GM18873 (cell line): ENCODE data around the gene UST.

ENCODE experiments used
- ATAC-seq: cut with Tn5 transposase; IDR thresholded peaks from one replicate; pipeline ENCODE4 v1.9.1; 2021; ENCODE audit warnings: mild to moderate bottlenecking, moderate library complexity, moderate number of reproducible peaks; ENCODE audit not compliant: unreplicated experiment, low FRiP score

Gene UST

GRCh38 chr6:149074832-149075258 lies 328.0 kb downstream of the UST start:
- no peak for ATAC-seq

DNA sequence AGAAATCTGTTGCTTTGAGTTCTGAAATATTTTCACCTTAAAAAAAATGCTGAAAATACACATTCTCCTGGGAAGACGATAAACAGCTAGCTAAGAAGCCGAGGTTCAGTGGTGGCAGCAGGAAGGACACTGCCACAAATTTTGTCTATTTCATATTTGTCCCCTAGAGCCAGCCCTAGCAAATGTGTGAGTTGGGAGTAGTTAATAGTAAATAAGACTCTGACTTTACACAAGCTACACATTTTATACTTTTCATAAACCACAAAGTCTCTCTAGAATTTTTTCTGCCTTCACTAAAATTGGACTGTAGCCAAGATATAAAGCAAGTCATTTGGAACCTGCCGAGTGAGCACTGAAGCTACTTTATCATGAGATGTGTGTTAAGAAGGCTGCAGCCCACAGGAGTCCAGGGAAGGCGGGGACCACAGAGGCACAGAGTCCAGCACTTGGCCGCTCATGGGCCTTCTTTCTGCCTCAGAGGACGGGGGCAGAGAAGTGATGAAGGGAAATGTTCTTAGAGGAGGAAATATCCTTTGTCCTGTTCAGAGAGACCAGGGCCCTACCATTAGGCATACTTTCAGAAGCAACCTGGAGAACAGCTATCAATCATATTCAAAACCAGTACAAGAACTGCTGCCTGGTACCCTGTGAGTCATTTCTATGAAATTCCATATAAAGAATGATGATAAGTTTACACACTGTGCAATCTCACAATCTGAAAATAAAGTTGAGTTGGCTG lies 329.0 kb downstream of the UST start:
- no peak for ATAC-seq

DNA sequence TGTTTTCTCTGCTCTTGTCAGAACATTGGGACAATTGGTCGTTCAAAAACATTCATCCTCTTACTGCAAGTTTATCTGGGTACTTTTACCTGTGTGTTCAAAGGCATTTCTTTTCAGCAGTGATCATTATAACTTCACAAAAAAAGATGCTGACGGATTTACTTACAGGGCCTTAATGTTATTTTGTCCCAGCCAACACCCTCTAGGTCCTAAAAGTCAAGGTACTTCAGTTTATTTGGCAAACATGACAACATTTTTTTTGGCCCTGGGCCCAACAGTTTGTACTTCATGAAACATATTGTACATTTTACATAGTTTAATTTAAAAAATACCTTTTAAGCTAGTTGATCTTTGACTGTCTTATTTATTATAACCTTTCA lies 329.5 kb downstream of the UST start:
- ATAC-seq, result no peak

GRCh38 chr6:149077208-149077607 lies 330.4 kb downstream of the UST start:
- ATAC-seq, result no peak

- no peak for ATAC-seq
These were observed 331.5 kb downstream of the UST start for GRCh38 chr6:149078211-149078782.

DNA sequence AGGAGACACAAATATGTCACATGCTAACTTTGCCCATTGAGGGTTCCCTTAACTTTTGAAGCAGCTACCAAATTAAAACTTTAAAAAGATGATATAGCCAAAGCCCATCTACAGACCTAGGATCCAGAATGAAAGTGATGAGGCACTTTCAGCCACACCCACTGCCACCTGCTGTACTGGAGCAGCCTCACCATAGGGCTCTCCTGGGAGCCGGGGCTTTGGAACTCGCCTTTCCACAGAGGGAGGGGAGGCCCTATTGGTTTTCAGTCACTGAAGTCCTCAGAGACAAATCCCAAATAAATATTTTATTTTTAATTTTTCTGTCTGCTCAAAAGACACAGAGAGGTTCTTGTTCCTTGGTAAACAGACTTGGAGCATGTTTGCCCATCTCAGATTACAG lies 332.6 kb downstream of the UST start:
- ATAC-seq, result no peak

DNA sequence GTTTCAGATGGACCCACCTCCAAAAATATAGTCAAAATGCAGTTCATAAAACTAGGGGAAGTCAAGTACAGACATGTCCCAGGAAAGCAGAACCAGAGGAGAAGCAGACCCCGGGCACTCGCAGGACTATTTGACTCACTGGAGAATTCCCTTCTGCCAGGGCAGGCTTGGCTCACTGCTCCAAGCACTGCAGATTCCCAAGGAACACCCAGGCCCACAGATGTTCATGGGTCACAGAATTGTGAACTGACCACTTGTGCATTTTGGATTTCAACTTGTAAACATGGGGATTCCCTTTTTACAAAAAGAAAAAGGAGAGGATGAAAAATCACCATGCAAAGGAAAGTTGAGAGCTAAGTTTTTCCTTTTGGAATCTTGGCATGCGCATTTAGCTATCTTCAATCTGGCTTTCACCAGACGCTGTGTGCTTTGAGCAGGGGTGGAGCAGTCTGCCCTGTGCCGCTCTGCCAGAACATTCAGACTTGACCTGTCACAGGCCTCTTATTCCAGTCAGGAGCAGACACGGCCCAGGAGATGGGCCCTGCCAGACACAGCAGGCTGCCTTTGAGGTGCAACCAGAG lies 333.2 kb downstream of the UST start:
- ATAC-seq, result no peak

- no peak for ATAC-seq
These were observed 333.7 kb downstream of the UST start for GRCh38 chr6:149080511-149080910.

DNA sequence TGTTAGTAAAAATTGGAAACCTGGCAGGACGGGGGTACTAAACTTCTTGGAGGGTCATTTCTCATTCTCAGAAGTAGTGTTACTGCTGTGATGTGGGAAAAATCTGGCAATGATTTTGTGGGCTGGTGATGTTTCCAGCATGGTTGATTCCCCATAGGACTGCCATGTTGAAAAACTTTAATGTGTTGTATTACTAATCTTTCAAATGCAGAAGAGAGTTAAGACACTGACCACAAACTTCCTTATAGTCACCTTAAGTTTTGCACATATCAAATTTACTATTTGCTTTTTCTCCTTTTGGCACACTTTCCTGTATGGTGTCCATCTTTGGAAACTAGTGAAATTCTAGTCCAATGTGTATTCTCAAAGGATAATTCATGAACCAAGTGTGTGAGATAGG lies 334.5 kb downstream of the UST start:
- no peak for ATAC-seq

DNA sequence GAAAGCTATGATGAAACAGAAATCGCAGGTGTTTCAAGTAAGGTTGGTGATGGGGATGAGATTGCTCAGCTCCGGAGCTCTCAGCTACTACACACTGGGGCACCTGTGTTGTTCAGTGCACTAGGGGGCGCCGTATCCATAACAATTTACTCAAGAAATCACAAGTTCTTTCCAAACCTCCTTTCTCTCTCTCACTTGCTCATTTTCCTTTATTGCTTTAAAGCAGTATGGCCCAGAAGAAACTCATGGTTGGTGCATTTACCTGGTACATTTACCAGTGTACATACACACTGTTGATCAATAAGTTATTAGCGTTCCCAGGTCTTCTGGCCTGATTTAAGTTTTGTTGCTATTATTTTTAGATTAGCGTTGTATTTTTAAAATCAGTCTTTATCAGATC lies 335.5 kb downstream of the UST start:
- ATAC-seq, result peak; percentile 59

DNA sequence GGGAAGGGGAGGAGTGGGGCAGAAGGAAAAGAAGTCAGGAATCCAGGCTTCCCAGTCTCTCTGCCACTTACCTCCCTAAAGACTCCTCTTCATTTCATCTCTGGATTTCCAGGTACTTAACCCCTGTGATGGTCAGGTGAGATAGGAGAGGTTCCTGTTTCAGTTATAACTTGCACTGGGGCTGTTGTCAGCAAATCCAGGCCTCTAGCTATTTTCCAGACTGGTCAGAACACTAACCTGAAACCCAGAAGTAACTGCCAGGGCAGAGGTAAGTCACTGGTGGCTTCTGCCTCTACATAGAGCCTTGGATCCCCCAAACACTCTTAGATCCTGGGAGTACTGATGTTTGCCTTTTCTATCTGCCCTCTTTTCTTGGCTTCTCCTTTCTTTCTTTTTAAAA lies 337.2 kb downstream of the UST start:
- ATAC-seq, result no peak

DNA sequence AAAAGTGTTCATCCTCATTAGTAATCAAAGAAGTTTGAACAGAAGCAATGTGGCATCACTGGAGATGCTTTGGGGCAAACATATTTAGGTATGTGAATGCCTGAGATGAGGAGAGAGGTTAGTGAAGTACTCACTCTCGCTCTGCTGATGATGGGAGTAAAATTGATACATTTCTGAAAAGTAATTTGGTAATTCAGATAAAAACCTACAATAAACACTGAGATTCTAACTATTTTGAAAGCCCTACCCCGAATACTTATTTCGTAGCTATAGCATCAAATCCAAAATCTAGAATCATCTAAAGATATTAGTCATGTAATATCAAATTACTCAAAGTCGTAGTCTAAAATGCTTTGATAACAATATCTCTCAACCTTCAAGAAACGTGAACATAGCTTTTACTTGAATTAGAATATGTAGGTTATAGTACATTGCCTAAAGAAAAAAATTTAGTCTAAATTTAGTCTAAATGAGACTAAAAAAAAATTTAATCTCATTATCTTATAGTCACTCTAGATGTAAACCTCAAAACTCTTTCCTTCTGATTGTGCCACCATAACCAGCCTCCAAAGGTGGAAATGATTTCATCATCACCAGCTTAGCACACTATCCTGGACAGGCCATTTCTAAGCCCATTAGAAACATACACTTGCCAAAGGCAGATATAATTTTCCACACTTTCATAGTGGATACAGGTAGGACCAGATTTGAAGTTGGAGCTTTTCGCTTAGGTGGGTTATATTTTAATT lies 338.2 kb downstream of the UST start:
- no peak for ATAC-seq

GRCh38 chr6:149085557-149085938 lies 338.7 kb downstream of the UST start:
- no peak for ATAC-seq

DNA sequence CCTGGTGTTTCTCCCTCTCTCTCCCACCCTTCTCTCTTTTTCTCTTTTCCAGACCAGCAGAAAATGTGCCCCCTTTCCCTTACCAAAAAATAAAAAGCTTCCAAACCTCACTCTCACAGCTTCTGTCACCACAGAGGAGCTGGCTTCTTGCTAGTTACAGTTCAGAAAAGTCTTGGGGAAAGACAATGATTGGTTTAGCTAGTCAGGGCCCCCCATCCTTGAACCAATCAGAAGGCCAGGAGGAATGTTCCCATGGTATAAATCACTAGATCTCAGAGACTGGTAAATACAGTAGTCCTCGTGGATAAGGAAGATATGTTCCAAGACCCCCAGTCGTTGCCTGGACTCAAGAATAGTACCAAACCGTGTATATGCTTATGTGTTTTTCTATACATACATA lies 339.5 kb downstream of the UST start:
- no peak for ATAC-seq

GRCh38 chr6:149087898-149088297 lies 341.1 kb downstream of the UST start:
- no peak for ATAC-seq

DNA sequence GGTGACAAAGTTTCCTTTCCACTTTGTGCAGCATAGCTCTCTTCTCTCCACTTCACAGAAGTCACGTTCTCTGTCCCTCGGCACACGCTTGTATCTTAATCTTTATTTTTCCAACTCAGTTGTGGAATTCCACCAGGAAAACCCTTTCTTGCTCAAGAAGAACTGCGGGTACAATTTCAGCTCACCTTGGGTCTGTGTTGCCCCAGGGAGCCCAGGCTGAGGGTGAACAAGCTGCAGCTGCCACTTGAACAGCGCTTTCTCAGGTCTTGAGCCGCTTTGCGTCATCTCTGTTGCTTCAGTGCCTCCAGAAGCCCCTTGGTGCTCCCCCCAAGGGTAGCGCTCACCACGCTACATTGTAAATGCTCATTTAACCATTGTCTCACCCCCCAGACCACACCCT lies 341.5 kb downstream of the UST start:
- no peak for ATAC-seq

DNA sequence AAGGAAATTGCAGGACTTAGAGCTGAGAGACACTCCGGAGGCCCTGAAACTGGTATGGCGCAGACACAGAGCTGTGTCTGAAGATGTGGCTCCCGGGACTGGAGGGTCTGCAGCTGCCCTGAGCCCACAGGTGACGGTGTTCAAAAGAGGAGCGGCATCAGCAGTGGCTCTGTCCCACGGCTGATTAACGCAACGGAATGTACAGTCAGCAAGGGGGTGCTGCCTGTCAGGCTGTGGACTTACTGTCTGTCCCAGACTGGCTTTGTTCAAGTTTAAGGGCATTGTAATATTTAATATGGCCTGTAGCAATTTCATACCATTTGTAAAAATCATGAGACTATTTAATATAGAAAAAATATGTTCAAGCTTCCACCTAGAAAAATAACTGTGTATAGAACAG lies 342.7 kb downstream of the UST start:
- no peak for ATAC-seq

GRCh38 chr6:149090937-149091336 lies 344.1 kb downstream of the UST start:
- ATAC-seq, result no peak

DNA sequence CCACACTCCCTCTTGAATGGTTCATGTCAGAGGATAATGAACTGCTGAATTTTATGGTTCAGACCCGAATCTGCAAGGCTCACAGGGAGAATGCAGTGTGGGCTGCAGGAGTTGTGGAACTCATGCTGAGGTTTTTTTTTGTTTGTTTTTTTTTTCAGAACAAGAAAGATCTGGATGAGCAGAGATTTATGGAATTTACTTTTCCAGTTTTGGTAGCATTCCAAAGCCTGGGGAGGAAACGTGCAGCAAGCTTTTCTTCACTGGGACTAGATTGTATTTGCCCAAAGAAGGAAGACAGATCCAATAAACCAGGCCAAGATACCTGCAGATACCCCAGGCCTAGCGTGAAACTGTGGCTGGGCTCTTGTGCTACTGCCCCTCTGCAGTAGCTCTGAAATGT lies 346.8 kb downstream of the UST start:
- no peak for ATAC-seq

DNA sequence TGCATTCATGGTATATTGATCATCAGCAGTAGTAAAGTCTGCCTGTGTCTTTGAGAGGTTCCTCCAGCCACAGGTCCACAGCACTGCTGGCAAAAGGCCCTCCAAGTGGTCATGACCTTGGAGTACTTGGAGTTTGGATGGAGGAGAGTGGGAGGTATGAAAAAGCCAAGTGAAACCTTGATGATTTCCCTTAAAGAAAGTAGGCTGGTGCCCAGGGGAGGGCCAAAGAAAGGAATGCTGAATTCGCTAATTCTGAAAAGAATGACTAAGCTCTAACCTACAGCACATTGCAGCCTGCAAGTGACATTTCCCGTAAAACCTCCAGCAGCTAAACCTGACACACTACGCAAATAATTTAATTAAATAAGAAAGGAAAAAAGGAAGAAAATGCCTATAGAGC lies 347.3 kb downstream of the UST start:
- ATAC-seq, result no peak

DNA sequence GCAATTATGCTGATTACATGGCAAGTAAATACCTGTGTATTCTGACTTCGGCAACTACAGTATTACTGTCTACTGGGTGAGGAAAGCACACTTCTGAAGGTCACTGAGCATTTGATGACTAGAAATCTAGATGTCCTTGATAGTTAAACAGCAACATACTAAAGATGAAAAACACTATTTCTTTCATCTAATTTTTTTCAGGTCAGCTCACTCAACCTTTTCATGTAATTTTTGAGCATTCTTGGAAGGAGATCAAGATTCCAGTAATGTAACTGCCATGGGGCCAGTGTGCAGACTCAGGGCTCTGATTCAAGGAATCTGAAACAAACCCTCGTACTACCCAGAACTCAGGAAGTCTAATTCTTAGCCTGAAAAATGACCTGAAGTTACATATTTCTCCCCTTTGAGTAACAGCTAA lies 348.1 kb downstream of the UST start:
- no peak for ATAC-seq
